MM.1S (cell line): ENCODE measurements around the gene MAPK11.
"Not testable (repeated sequence)": the region's sequence is repeated elsewhere in the genome, so short reads cannot be mapped to it uniquely, and the experiment has no call there.

Experiments
- CTCF ChIP-seq: fragments of 300-600 bp; sonication (generic); IDR thresholded peaks from 2 replicates; pipeline ENCODE4 v1.5.1; 2016; ENCODE audit warnings: antibody characterized with exemption, low read length, mixed read lengths
- EZH2 ChIP-seq: fragments of 300-600 bp; sonication (generic); optimal IDR thresholded peaks from 2 replicates; pipeline ENCODE3; 2017; ENCODE audit warnings: low read depth, mild to moderate bottlenecking, antibody characterized with exemption, low read length, mixed read lengths

- not testable (repeated sequence) for TF ChIP-seq CTCF, EZH2
Observed at GRCh38 chr22:50273781-50274180, 3.6 kb upstream of the MAPK11 start.
